Fibroblast of skin of back (primary cell): Measurements from ENCODE around the gene LRWD1.
"Not testable (repeated sequence)": the region's sequence is repeated elsewhere in the genome, so short reads cannot be mapped to it uniquely, and the experiment has no call there.

ENCODE experiments used
- DNase-seq: peaks from one replicate; pipeline ENCODE4 v3.0.0-alpha.2; 2013

Gene LRWD1

GRCh38 chr7:102469351-102469971 lies 4.7 kb downstream of the LRWD1 start:
- DNase-seq: no peak

- DNase-seq: no peak
Observed at GRCh38 chr7:102469972-102470825, 5.4 kb downstream of the LRWD1 start.

GRCh38 chr7:102471791-102472125 lies 7.0 kb downstream of the LRWD1 start:
- no peak for DNase-seq

GRCh38 chr7:102472126-102473041 lies 7.6 kb downstream of the LRWD1 start:
- DNase-seq: no peak

GRCh38 chr7:102473271-102473991 lies 8.6 kb downstream of the LRWD1 start:
- no peak for DNase-seq

- DNase-seq: not testable (repeated sequence)
Observed at GRCh38 chr7:102474116-102474515, 9.3 kb downstream of the LRWD1 start.

- DNase-seq: not testable (repeated sequence)
Observed at GRCh38 chr7:102474736-102475435, 10.1 kb downstream of the LRWD1 start.

GRCh38 chr7:102478314-102479208 lies 13.8 kb downstream of the LRWD1 start, which contains the start of gene POLR2J:
TSS of gene POLR2J (minus strand) at chr7:102478922. CDS start at chr7:102478860, 62 bp downstream.
- peak; percentile 53 for DNase-seq

- DNase-seq: not testable (repeated sequence)
Observed at GRCh38 chr7:102479209-102479584, 14.4 kb downstream of the LRWD1 start.

- DNase-seq: not testable (repeated sequence)
Observed at GRCh38 chr7:102479982-102480637, 15.3 kb downstream of the LRWD1 start.

- not testable (repeated sequence) for DNase-seq
Observed at GRCh38 chr7:102481962-102482361, 17.2 kb downstream of the LRWD1 start.

GRCh38 chr7:102484317-102484716 lies 19.5 kb downstream of the LRWD1 start:
- DNase-seq: not testable (repeated sequence)

- not testable (repeated sequence) for DNase-seq
Observed at GRCh38 chr7:102490529-102491075, 25.8 kb downstream of the LRWD1 start.

GRCh38 chr7:102493220-102493935 lies 28.6 kb downstream of the LRWD1 start:
- DNase-seq: not testable (repeated sequence)

GRCh38 chr7:102494026-102494425 lies 29.2 kb downstream of the LRWD1 start:
- DNase-seq: not testable (repeated sequence)

GRCh38 chr7:102494473-102495149 lies 29.8 kb downstream of the LRWD1 start:
- not testable (repeated sequence) for DNase-seq

GRCh38 chr7:102496861-102497260 lies 32.1 kb downstream of the LRWD1 start:
- not testable (repeated sequence) for DNase-seq

- DNase-seq: not testable (repeated sequence)
Observed at GRCh38 chr7:102497308-102497707, 32.5 kb downstream of the LRWD1 start.
